Measurements from ENCODE around the gene DNM3. TPM values are rescaled to one million over a fixed set of nuclear protein-coding genes. Genes with fewer than 3 reads are reported as not detected.

Gene DNM3
- polyA plus RNA-seq, 3 donors = 0.15 TPM; not detected in 2

DNA sequence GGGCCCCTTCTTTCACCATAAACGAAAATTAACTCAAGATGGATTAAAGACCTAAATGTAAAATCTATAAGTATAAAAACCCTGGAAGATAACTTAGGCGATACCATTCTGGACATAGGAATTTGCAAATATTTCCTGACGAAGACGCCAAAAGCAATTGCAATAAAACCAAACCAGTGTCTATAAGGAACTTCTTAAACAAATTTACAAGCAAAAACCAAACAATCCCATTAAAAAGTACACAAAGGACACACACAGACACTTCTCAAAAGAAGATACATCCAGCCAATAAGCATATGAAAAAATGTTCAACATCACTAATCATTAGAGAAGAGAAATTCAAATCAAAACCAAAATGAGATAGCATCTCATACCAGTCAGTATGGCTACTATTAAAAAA is 500.4 kb downstream of the DNM3 start:
- Mint-ChIP-seq H3K4me3 (no peak overlapping the region), H3K9me3 (peaks cover 0 to 8% (median 4%) of the 10 kb centered on the region in 7 donors), H3K27me3 (ENCODE audit: low read depth in 3 of 3) (no peaks in the 10 kb centered on the region), H3K4me1 (peaks cover 19% of the 10 kb centered on the region), H3K27ac (no peak overlapping the region), H3K36me3 (no peaks in the 10 kb centered on the region)
- Histone ChIP-seq H3K4me3 (replicated peaks in 1 of 3; ENCODE audit: low read depth in 2 of 3, low read length in 3 of 3) (no peak overlapping the region), H3K9me3 (replicated peaks in 1 of 2; ENCODE audit: control insufficient read depth in 1 of 2, insufficient read depth in 1 of 2, low read length in 2 of 2) (no peaks in the 10 kb centered on the region), H4K20me1 (ENCODE audit: insufficient read depth, low read length) (no peaks in the 10 kb centered on the region), H3K4me2 (replicated peaks; ENCODE audit: extremely low read depth, low read length, poor library complexity, severe bottlenecking) (no peak overlapping the region), H3K79me2 (ENCODE audit: insufficient read depth, low read length) (no peaks in the 10 kb centered on the region), H3K36me3 (replicated peaks in 1 of 2; ENCODE audit: control insufficient read depth in 1 of 2, insufficient read depth in 2 of 2, low read length in 2 of 2) (no peaks in the 10 kb centered on the region), H3K27ac (ENCODE audit: low read depth in 1 of 2, low read length in 2 of 2) (no peak overlapping the region), H3K9ac (ENCODE audit: insufficient read depth, low read length, poor library complexity, severe bottlenecking) (no peak overlapping the region), H3K4me1 (ENCODE audit: control insufficient read depth in 1 of 2, insufficient read depth in 2 of 2, low read length in 2 of 2) (peaks cover 2 to 7% of the 10 kb centered on the region in 2 donors), H3K27me3 (ENCODE audit: control insufficient read depth in 2 of 2, insufficient read depth in 2 of 2, low read length in 2 of 2) (no peaks in the 10 kb centered on the region), H2AFZ (ENCODE audit: insufficient read depth, low read depth, low read length, poor library complexity, severe bottlenecking) (no peak overlapping the region)
- intact Hi-C loops (cut with micrococcal nuclease) = no loop called here
- 100% methylated on average over 2 of the region's 4 CpGs for WGBS (ENCODE audit: insufficient coverage)
- TF ChIP-seq, protein P1, sequence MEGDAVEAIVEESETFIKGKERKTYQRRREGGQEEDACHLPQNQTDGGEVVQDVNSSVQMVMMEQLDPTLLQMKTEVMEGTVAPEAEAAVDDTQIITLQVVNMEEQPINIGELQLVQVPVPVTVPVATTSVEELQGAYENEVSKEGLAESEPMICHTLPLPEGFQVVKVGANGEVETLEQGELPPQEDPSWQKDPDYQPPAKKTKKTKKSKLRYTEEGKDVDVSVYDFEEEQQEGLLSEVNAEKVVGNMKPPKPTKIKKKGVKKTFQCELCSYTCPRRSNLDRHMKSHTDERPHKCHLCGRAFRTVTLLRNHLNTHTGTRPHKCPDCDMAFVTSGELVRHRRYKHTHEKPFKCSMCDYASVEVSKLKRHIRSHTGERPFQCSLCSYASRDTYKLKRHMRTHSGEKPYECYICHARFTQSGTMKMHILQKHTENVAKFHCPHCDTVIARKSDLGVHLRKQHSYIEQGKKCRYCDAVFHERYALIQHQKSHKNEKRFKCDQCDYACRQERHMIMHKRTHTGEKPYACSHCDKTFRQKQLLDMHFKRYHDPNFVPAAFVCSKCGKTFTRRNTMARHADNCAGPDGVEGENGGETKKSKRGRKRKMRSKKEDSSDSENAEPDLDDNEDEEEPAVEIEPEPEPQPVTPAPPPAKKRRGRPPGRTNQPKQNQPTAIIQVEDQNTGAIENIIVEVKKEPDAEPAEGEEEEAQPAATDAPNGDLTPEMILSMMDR (IDR thresholded peaks at IDR 0.05) = no peak
- no peak for DNase-seq

DNA sequence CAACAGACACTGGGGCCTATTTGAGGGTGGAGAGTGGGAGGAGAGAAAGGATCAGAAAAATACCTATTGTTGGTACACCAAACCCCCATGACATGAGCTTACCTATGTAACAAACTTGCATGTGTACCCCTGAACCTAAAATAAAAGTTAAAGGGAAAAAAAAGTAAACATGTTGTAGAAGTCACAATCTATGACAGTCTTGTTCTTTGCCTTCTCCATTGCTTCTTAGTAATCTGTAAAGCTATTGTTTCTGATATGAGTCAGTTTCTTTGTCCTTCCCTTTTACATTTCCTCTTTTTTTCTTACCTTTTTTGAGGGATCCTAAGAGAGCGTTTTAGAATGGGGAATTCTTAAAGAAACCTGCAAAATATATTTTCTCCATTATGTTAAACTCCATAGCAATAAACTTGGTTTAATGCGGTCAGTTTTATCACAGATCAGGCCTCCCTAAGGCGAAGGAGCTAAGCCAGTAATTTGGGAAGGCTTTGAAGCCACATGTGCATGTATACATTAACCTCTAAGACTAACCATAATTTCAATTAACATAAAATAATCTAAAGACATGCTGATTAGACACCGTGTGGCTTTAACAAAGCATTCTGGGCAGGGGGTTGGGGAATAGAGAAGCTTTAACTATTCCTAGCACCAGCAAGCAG is 501.4 kb downstream of the DNM3 start:
- Histone ChIP-seq H3K27me3 (ENCODE audit: control insufficient read depth in 2 of 2, insufficient read depth in 2 of 2, low read length in 2 of 2) (no peaks in the 10 kb centered on the region), H3K79me2 (ENCODE audit: insufficient read depth, low read length) (no peaks in the 10 kb centered on the region), H2AFZ (ENCODE audit: insufficient read depth, low read depth, low read length, poor library complexity, severe bottlenecking) (no peak overlapping the region), H3K4me2 (replicated peaks; ENCODE audit: extremely low read depth, low read length, poor library complexity, severe bottlenecking) (no peak overlapping the region), H3K4me3 (replicated peaks in 1 of 3; ENCODE audit: low read depth in 2 of 3, low read length in 3 of 3) (no peak overlapping the region), H3K36me3 (replicated peaks in 1 of 2; ENCODE audit: control insufficient read depth in 1 of 2, insufficient read depth in 2 of 2, low read length in 2 of 2) (no peaks in the 10 kb centered on the region), H4K20me1 (ENCODE audit: insufficient read depth, low read length) (no peaks in the 10 kb centered on the region), H3K4me1 (ENCODE audit: control insufficient read depth in 1 of 2, insufficient read depth in 2 of 2, low read length in 2 of 2) (peaks cover 2 to 7% of the 10 kb centered on the region in 2 donors), H3K9me3 (replicated peaks in 1 of 2; ENCODE audit: control insufficient read depth in 1 of 2, insufficient read depth in 1 of 2, low read length in 2 of 2) (peaks cover 0 to 4% of the 10 kb centered on the region in 2 donors), H3K27ac (ENCODE audit: low read depth in 1 of 2, low read length in 2 of 2) (no peak overlapping the region), H3K9ac (ENCODE audit: insufficient read depth, low read length, poor library complexity, severe bottlenecking) (no peak overlapping the region)
- H3K9me3 Mint-ChIP-seq = peaks cover 5 to 15% (median 9%) of the 10 kb centered on the region in 7 donors
- peaks cover 19% of the 10 kb centered on the region for H3K4me1 Mint-ChIP-seq
- H3K36me3 Mint-ChIP-seq = peaks cover 0 to 2% of the 10 kb centered on the region in 2 donors
- TF ChIP-seq, protein P1 (IDR thresholded peaks at IDR 0.05) = no peak
- H3K4me3 Mint-ChIP-seq = no peak overlapping the region
- peak overlapping the region in 1 of 7 donors; percentile 33 for H3K27ac Mint-ChIP-seq
- no peaks in the 10 kb centered on the region for H3K27me3 Mint-ChIP-seq (ENCODE audit: low read depth in 3 of 3)
- intact Hi-C loops (cut with micrococcal nuclease) = no loop called here
- DNase-seq = peak in 2 of 3 donors; percentile 2 to 13
- 100% methylated on average over 1 of the region's 4 CpGs for WGBS (ENCODE audit: insufficient coverage)
